ENCODE data around the gene MINDY3. TPM values are rescaled to one million over a fixed set of nuclear protein-coding genes. Genes with fewer than 3 reads are reported as not detected.

MINDY3 gene
- total RNA-seq, 2 donors from 2014 or later = 23.3 to 30.5 TPM

DNA sequence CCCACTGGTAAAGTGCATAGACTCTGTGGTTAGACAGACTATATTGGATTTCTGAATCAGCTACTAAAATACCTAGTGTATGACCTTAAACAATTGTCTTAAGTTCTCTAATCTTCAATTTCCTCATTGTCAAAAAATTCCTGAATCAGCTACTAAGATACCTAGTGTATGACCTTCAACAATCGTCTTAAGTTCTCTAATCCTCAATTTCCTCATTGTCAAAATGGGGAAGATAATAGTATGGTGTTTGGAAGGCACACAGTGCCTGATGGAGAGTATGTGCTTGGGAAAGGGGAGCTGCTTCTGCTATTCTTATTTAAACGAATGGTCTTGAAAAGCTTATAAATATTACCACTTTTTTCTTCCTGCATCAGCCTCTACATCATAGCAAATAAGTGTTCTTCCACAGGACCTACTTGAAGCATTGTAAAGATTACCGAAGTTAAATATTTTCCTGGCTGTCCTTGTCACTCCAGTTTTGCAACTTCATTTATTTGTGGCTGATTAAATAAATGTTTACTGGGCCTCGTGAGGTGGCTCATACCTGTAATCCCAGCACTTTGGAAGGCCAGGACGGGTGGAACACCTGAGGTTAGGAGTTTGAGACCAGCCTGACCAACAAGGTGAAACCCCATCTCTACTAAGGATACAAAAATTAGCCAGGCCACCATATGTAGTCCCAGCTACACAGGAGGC lies 76.2 kb downstream of the MINDY3 start:
- TF ChIP-seq POLR2AphosphoS5 (IDR thresholded peaks at IDR 0.05) (peak; percentile 86), POLR2A (IDR thresholded peaks at IDR 0.05) (no peak)
- TF ChIP-seq, protein P1, sequence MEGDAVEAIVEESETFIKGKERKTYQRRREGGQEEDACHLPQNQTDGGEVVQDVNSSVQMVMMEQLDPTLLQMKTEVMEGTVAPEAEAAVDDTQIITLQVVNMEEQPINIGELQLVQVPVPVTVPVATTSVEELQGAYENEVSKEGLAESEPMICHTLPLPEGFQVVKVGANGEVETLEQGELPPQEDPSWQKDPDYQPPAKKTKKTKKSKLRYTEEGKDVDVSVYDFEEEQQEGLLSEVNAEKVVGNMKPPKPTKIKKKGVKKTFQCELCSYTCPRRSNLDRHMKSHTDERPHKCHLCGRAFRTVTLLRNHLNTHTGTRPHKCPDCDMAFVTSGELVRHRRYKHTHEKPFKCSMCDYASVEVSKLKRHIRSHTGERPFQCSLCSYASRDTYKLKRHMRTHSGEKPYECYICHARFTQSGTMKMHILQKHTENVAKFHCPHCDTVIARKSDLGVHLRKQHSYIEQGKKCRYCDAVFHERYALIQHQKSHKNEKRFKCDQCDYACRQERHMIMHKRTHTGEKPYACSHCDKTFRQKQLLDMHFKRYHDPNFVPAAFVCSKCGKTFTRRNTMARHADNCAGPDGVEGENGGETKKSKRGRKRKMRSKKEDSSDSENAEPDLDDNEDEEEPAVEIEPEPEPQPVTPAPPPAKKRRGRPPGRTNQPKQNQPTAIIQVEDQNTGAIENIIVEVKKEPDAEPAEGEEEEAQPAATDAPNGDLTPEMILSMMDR (IDR thresholded peaks at IDR 0.05) = no peak
- Histone ChIP-seq H3K27me3 (replicated peaks; ENCODE audit: insufficient read depth) (no peaks in the 10 kb centered on the region), H3K9me3 (no peaks in the 10 kb centered on the region), H3K4me3 (no peak overlapping the region), H3K36me3 (no peaks in the 10 kb centered on the region), H3K27ac (peak overlapping the region; percentile 56 to 72), H3K4me1 (replicated peaks) (peaks cover 3% of the 10 kb centered on the region)
- intact Hi-C loops (cut with DNase I) = no loop called here
- DNase-seq (ENCODE audit: low spot score) = peak; percentile 62
- 55% methylated on average over 5 of the region's 5 CpGs for WGBS

DNA sequence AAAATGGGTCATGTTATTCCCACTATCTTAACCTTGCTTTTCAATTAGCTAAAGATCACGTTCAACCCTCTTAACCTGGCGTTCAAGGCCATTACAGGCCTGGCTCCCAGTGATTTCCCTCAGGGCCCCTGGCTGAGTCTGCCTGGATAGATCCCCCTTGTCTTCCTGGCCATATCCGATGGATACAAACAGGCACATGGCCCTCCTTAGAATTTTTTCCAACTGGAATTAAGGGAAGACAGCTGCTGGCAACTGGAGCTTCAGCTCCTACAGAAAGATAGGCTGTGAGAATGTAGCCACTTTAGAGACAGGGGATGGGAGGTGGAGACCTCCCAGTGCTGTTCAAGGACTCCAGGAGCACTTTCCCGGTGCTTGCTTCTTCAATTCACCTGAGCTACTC lies 77.5 kb downstream of the MINDY3 start:
- intact Hi-C loops (cut with DNase I) = no loop called here

DNA sequence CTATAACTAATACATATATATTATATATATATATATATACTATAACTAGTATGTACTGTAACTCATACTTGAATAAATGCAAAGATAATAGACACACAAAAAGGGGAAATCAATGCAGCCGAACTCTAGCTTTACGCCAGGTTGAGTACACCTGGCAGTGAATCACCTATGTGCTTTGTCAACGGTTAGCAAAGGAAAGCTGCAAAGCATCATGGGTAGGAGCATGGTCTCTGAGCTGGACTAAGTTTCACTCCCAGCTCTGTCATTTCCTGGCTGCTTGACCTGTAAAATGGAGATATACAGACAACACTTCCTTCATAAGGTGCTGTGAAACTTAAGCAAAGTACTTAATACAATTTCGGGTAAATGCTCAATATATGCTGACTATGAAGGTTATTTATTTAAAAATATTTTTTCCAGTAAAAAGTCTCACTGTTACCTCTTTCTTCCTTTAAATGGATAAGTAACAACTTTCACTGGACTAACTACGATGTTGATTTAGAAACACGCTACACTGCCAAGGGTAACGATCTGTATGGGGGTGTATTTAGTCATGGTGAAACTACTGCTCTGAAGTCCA lies 78.8 kb downstream of the MINDY3 start:
- no peaks in the 10 kb centered on the region for H3K9me3 ChIP-seq
- H3K27ac ChIP-seq = no peak overlapping the region
- H3K4me3 ChIP-seq = no peak overlapping the region
- DNase-seq (ENCODE audit: low spot score) = no peak
- intact Hi-C loops (cut with DNase I) = no loop called here
- H3K27me3 ChIP-seq (replicated peaks; ENCODE audit: insufficient read depth) = no peaks in the 10 kb centered on the region
- WGBS = 93% methylated on average over 7 of the region's 7 CpGs
- TF ChIP-seq POLR2AphosphoS5 (IDR thresholded peaks at IDR 0.05) = no peak
- TF ChIP-seq, protein P1 (IDR thresholded peaks at IDR 0.05) = no peak
- TF ChIP-seq POLR2A (IDR thresholded peaks at IDR 0.05) = no peak
- no peaks in the 10 kb centered on the region for H3K36me3 ChIP-seq
- peaks cover 3% of the 10 kb centered on the region for H3K4me1 ChIP-seq (replicated peaks)

More for the DNA sequence above, 77.5 kb downstream of the MINDY3 start:
- Histone ChIP-seq H3K4me3 (no peak overlapping the region), H3K4me1 (replicated peaks) (peaks cover 3% of the 10 kb centered on the region), H3K27ac (no peak overlapping the region), H3K27me3 (replicated peaks; ENCODE audit: insufficient read depth) (no peaks in the 10 kb centered on the region), H3K36me3 (no peaks in the 10 kb centered on the region), H3K9me3 (no peaks in the 10 kb centered on the region)
- 81% methylated on average over 4 of the region's 4 CpGs for WGBS
- no peak for DNase-seq (ENCODE audit: low spot score)
- TF ChIP-seq POLR2AphosphoS5 (IDR thresholded peaks at IDR 0.05) (no peak), POLR2A (IDR thresholded peaks at IDR 0.05) (no peak)
- TF ChIP-seq, protein P1 (IDR thresholded peaks at IDR 0.05) = no peak

DNA sequence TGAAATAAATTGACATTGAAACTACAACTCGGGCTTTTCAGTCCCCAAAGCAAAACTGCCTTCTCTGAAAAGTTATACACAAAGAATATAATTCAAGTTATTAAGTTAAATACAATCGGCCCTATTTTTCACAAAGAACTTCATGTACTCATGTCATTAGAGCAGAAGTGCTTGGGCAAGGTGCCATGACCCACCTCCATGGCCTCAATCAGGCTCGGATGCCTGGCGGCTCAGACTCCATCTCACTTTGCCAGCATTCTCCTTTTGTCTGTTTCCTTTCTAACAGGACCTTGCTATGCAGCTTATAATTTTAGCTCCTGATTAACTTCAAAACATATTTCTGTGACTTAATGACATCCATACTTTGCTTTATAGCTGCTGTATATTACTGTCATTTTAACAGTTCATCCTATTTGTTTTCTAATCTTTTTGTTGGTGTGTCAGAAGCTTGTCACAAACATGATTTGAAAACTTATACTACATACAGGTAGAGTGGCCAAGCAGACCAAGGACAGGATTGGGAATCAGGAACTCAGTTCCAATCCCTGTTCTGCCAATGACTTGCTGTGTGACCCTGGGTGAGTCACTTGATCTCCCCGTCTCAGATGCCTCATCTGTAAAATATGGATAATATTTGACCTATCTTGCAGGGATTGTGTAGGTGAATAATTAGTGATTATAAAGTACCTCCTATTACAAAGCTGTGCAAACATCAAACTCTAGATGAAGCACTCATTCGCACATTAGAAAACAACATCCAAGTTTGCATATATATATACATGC lies 79.8 kb downstream of the MINDY3 start:
- Histone ChIP-seq H3K4me1 (replicated peaks) (peaks cover 3% of the 10 kb centered on the region), H3K27me3 (replicated peaks; ENCODE audit: insufficient read depth) (no peaks in the 10 kb centered on the region), H3K36me3 (no peaks in the 10 kb centered on the region), H3K27ac (no peak overlapping the region), H3K4me3 (no peak overlapping the region), H3K9me3 (no peaks in the 10 kb centered on the region)
- DNase-seq (ENCODE audit: low spot score) = peak; percentile 21
- TF ChIP-seq, protein P1 (IDR thresholded peaks at IDR 0.05) = no peak
- no peak for TF ChIP-seq POLR2AphosphoS5 (IDR thresholded peaks at IDR 0.05)
- TF ChIP-seq POLR2A (IDR thresholded peaks at IDR 0.05) = no peak
- intact Hi-C loops (cut with DNase I) = no loop called here
- WGBS = 54% methylated on average over 6 of the region's 6 CpGs
